ENCODE data around the gene COL24A1.

The COL24A1 gene

DNA sequence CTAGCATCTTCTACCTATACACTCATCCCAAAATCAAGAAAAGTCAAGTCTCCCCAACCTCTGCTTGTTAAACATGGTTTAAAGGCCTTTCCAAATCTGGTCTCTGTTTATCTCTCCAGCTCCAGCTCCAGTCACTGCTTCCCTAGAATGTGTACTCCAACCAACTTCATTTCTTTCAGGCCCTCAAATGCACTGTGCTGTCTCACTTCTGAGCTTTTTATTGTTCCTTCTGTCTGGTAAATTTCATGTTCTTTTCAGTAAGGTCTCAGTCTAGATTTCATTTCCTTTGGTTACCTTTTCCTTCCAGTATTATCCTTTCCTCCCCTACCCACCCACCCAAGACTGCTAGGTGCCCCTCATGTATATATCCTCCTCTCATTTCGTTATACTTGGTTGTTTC is 3.7 kb downstream of the COL24A1 start:
- Histone ChIP-seq H3K9ac (no peak overlapping the region), H3K27ac (no peak overlapping the region), H3K4me2 (no peak overlapping the region), H2AFZ (ENCODE audit: low read depth) (no peak overlapping the region), H3K4me3 (IDR thresholded peaks at IDR 0.05; ENCODE audit: insufficient read depth, low read depth, low read length) (no peak overlapping the region), H3K27me3 (ENCODE audit: insufficient read depth, low read depth) (no peaks in the 10 kb centered on the region), H3K79me2 (ENCODE audit: insufficient read depth, low read depth) (no peaks in the 10 kb centered on the region), H4K20me1 (ENCODE audit: insufficient read depth) (no peaks in the 10 kb centered on the region), H3K36me3 (ENCODE audit: insufficient read depth) (no peaks in the 10 kb centered on the region), H3K4me1 (ENCODE audit: low read depth, poor library complexity, severe bottlenecking) (no peaks in the 10 kb centered on the region)
- TF ChIP-seq, protein P1, sequence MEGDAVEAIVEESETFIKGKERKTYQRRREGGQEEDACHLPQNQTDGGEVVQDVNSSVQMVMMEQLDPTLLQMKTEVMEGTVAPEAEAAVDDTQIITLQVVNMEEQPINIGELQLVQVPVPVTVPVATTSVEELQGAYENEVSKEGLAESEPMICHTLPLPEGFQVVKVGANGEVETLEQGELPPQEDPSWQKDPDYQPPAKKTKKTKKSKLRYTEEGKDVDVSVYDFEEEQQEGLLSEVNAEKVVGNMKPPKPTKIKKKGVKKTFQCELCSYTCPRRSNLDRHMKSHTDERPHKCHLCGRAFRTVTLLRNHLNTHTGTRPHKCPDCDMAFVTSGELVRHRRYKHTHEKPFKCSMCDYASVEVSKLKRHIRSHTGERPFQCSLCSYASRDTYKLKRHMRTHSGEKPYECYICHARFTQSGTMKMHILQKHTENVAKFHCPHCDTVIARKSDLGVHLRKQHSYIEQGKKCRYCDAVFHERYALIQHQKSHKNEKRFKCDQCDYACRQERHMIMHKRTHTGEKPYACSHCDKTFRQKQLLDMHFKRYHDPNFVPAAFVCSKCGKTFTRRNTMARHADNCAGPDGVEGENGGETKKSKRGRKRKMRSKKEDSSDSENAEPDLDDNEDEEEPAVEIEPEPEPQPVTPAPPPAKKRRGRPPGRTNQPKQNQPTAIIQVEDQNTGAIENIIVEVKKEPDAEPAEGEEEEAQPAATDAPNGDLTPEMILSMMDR (conservative IDR thresholded peaks at IDR 0.05; ENCODE audit: low read depth, low read length): no peak

DNA sequence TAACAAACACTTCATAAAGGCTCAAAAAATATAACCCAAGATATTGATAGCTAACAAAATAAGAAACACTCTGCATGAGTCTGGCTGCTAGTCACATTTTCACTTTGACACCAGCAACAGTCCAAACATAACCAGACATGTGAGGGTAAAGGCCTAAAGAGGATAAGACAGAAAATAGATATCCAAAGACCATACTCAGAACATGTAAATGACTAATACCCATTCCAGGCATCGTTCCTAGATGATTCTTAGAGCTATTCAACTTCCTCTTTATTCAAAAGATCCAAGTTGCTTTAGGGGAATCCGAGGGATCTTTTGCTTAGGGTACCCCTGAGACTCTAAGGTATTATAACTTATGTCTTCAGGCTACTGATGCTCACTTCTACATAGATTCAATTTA is 5.1 kb downstream of the COL24A1 start:
- no peak overlapping the region for H3K4me2 ChIP-seq
- H3K9ac ChIP-seq: no peak overlapping the region
- H3K27ac ChIP-seq: no peak overlapping the region
- no peak overlapping the region for H3K4me3 ChIP-seq (IDR thresholded peaks at IDR 0.05; ENCODE audit: insufficient read depth, low read depth, low read length)
- TF ChIP-seq, protein P1 (conservative IDR thresholded peaks at IDR 0.05; ENCODE audit: low read depth, low read length): no peak
- H3K36me3 ChIP-seq (ENCODE audit: insufficient read depth): no peaks in the 10 kb centered on the region
- no peaks in the 10 kb centered on the region for H3K4me1 ChIP-seq (ENCODE audit: low read depth, poor library complexity, severe bottlenecking)
- no peaks in the 10 kb centered on the region for H4K20me1 ChIP-seq (ENCODE audit: insufficient read depth)
- no peaks in the 10 kb centered on the region for H3K27me3 ChIP-seq (ENCODE audit: insufficient read depth, low read depth)
- H3K79me2 ChIP-seq (ENCODE audit: insufficient read depth, low read depth): no peaks in the 10 kb centered on the region
- no peak overlapping the region for H2AFZ ChIP-seq (ENCODE audit: low read depth)

DNA sequence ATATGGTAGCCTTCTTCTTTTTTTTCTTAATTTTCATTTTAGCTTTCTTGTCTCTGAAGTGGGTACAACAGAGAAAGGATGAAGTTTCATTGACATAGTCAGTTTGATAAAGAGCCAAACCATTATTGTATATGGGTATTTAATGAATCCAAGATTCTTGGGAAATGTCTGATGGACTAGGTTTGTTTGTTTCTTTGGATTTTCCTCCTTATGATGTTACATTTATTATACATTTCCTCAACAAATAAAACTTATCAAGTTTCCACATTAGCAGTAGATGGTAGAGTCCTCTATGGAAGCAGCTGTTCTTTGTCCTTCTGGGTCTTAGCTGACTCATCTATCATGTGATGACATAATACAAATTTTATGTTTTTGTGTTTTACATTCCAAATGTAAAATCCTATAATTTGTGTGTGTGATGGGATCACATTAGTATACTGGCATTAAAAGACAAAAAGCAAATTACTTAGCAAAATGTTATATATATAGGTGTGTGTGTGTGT is 6.0 kb downstream of the COL24A1 start:
- Histone ChIP-seq H2AFZ (ENCODE audit: low read depth) (no peak overlapping the region), H3K4me2 (no peak overlapping the region), H3K27me3 (ENCODE audit: insufficient read depth, low read depth) (no peaks in the 10 kb centered on the region), H3K36me3 (ENCODE audit: insufficient read depth) (no peaks in the 10 kb centered on the region), H4K20me1 (ENCODE audit: insufficient read depth) (no peaks in the 10 kb centered on the region), H3K9ac (no peak overlapping the region), H3K27ac (no peak overlapping the region), H3K4me3 (IDR thresholded peaks at IDR 0.05; ENCODE audit: insufficient read depth, low read depth, low read length) (no peak overlapping the region), H3K79me2 (ENCODE audit: insufficient read depth, low read depth) (no peaks in the 10 kb centered on the region), H3K4me1 (ENCODE audit: low read depth, poor library complexity, severe bottlenecking) (no peaks in the 10 kb centered on the region)
- TF ChIP-seq, protein P1 (conservative IDR thresholded peaks at IDR 0.05; ENCODE audit: low read depth, low read length): no peak

DNA sequence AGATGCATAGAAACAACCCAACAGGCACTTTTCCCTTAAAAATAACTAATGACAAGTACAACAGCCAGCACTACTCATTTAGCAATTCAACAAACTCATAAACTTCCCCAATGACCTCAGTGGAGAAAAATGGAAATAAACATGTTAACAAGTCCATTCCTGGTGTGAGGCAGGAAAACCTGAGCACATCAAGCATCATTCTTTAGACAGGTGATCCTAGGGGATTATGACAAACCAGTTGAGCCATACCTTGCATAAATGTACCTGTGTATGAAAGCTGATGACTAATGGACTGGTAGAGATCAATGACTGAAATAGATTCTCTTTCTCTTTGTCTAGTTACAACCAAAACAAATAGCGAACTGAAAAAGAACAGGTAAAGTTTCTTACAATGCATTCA is 7.0 kb downstream of the COL24A1 start:
- Histone ChIP-seq H3K9ac (no peak overlapping the region), H3K79me2 (ENCODE audit: insufficient read depth, low read depth) (no peaks in the 10 kb centered on the region), H3K4me3 (IDR thresholded peaks at IDR 0.05; ENCODE audit: insufficient read depth, low read depth, low read length) (no peak overlapping the region), H3K4me1 (ENCODE audit: low read depth, poor library complexity, severe bottlenecking) (no peaks in the 10 kb centered on the region), H2AFZ (ENCODE audit: low read depth) (no peak overlapping the region), H4K20me1 (ENCODE audit: insufficient read depth) (no peaks in the 10 kb centered on the region), H3K4me2 (no peak overlapping the region), H3K27ac (no peak overlapping the region), H3K27me3 (ENCODE audit: insufficient read depth, low read depth) (no peaks in the 10 kb centered on the region), H3K36me3 (ENCODE audit: insufficient read depth) (no peaks in the 10 kb centered on the region)
- TF ChIP-seq, protein P1 (conservative IDR thresholded peaks at IDR 0.05; ENCODE audit: low read depth, low read length): no peak
